MM.1S (cell line): ENCODE measurements around the gene MAGEF1.

Experiments
- DNase-seq: peaks from one replicate; pipeline ENCODE4 v3.0.0-alpha.2; 2015
- H2AFZ ChIP-seq: fragments of 300-600 bp; sonication (generic); 2 replicates; pipeline ENCODE4 v1.6.0; 2016; ENCODE audit warnings: antibody characterized with exemption, low read length
- H3F3A ChIP-seq: fragments of 300-600 bp; sonication (generic); 2 replicates; pipeline ENCODE4 v1.6.1; 2016; ENCODE audit warnings: mild to moderate bottlenecking, antibody characterized with exemption, low read length, moderate library complexity, mixed read lengths; ENCODE audit not compliant: insufficient read depth
- H3K27ac ChIP-seq: fragments of 300-600 bp; sonication (generic); 2 replicates; pipeline ENCODE4 v1.5.1; 2016; ENCODE audit warnings: mild to moderate bottlenecking, low read length
- H3K27me3 ChIP-seq: fragments of 300-600 bp; sonication (generic); replicated peaks from 2 replicates; pipeline ENCODE4 v1.6.0; 2016; ENCODE audit warnings: low read length; ENCODE audit not compliant: insufficient read depth
- H3K36me3 ChIP-seq: fragments of 300-600 bp; sonication (generic); replicated peaks from 2 replicates; pipeline ENCODE4 v1.6.1; 2016; ENCODE audit warnings: mild to moderate bottlenecking, low read length, mixed read lengths; ENCODE audit not compliant: insufficient read depth
- H3K4me1 ChIP-seq: fragments of 300-600 bp; sonication (generic); 2 replicates; pipeline ENCODE4 v1.6.1; 2016; ENCODE audit warnings: low read length, mixed read lengths
- H3K4me2 ChIP-seq: fragments of 300-600 bp; sonication (generic); 2 replicates; pipeline ENCODE4 v1.6.0; 2016; ENCODE audit warnings: low read depth, low read length
- H3K4me3 ChIP-seq: fragments of 300-600 bp; sonication (generic); 2 replicates; pipeline ENCODE4 v1.5.1; 2016; ENCODE audit warnings: low read length, mixed read lengths
- H3K79me2 ChIP-seq: fragments of 300-600 bp; sonication (generic); 2 replicates; pipeline ENCODE4 v1.6.1; 2016; ENCODE audit warnings: mixed run types, low read length, mixed read lengths
- H3K9ac ChIP-seq: fragments of 300-600 bp; sonication (generic); 2 replicates; pipeline ENCODE4 v1.6.1; 2016; ENCODE audit warnings: low read length, mixed read lengths
- H3K9me2 ChIP-seq: fragments of 300-600 bp; sonication (generic); replicated peaks from 2 replicates; pipeline ENCODE4 v1.6.1; 2016; ENCODE audit warnings: mild to moderate bottlenecking, low read length, mixed read lengths; ENCODE audit not compliant: insufficient read depth
- H3K9me3 ChIP-seq: fragments of 300-600 bp; sonication (generic); replicated peaks from 2 replicates; pipeline ENCODE4 v1.6.1; 2016; ENCODE audit warnings: mild to moderate bottlenecking, low read length, mixed read lengths; ENCODE audit not compliant: insufficient read depth
- H4K20me1 ChIP-seq: fragments of 300-600 bp; sonication (generic); 2 replicates; pipeline ENCODE4 v1.6.1; 2016; ENCODE audit warnings: mild to moderate bottlenecking, low read length, moderate library complexity, mixed read lengths; ENCODE audit not compliant: insufficient read depth
- CTCF ChIP-seq: fragments of 300-600 bp; sonication (generic); IDR thresholded peaks from 2 replicates; pipeline ENCODE4 v1.5.1; 2016; ENCODE audit warnings: antibody characterized with exemption, low read length, mixed read lengths
- EZH2 ChIP-seq: fragments of 300-600 bp; sonication (generic); optimal IDR thresholded peaks from 2 replicates; pipeline ENCODE3; 2017; ENCODE audit warnings: low read depth, mild to moderate bottlenecking, antibody characterized with exemption, low read length, mixed read lengths
- EZH2phosphoT487 ChIP-seq: fragments of 300-600 bp; sonication (generic); IDR thresholded peaks from 2 replicates; pipeline ENCODE4 v1.6.1; 2018; ENCODE audit warnings: antibody characterized with exemption, low read length

The MAGEF1 gene

GRCh38 chr3:184741259-184741556, 29.3 kb upstream of the MAGEF1 start:
- H3F3A ChIP-seq: no peaks in the 10 kb centered on the region
- no peaks in the 10 kb centered on the region for H4K20me1 ChIP-seq
- H3K9me3 ChIP-seq: no peaks in the 10 kb centered on the region
- no peaks in the 10 kb centered on the region for H3K4me1 ChIP-seq
- TF ChIP-seq EZH2: no peak
- TF ChIP-seq CTCF: no peak
- no peak for TF ChIP-seq EZH2phosphoT487
- no peaks in the 10 kb centered on the region for H3K27me3 ChIP-seq
- H2AFZ ChIP-seq: no peak overlapping the region
- no peaks in the 10 kb centered on the region for H3K79me2 ChIP-seq
- H3K4me2 ChIP-seq: no peak overlapping the region
- no peak for DNase-seq
- no peaks in the 10 kb centered on the region for H3K36me3 ChIP-seq
- no peaks in the 10 kb centered on the region for H3K9me2 ChIP-seq
- H3K9ac ChIP-seq: no peak overlapping the region
- no peak overlapping the region for H3K4me3 ChIP-seq
- H3K27ac ChIP-seq: no peak overlapping the region

GRCh38 chr3:184740509-184741258, 28.8 kb upstream of the MAGEF1 start:
- H3K27me3 ChIP-seq: no peaks in the 10 kb centered on the region
- H3K79me2 ChIP-seq: no peaks in the 10 kb centered on the region
- no peak overlapping the region for H3K4me3 ChIP-seq
- H3F3A ChIP-seq: no peaks in the 10 kb centered on the region
- H3K4me1 ChIP-seq: no peaks in the 10 kb centered on the region
- no peak overlapping the region for H2AFZ ChIP-seq
- H4K20me1 ChIP-seq: no peaks in the 10 kb centered on the region
- TF ChIP-seq EZH2phosphoT487: no peak
- TF ChIP-seq EZH2: no peak
- no peak for TF ChIP-seq CTCF
- H3K9ac ChIP-seq: no peak overlapping the region
- no peaks in the 10 kb centered on the region for H3K9me3 ChIP-seq
- DNase-seq: no peak
- H3K27ac ChIP-seq: no peak overlapping the region
- H3K36me3 ChIP-seq: no peaks in the 10 kb centered on the region
- H3K9me2 ChIP-seq: no peaks in the 10 kb centered on the region
- no peak overlapping the region for H3K4me2 ChIP-seq

- H3K9me3 ChIP-seq: no peaks in the 10 kb centered on the region
- H4K20me1 ChIP-seq: no peaks in the 10 kb centered on the region
- no peak overlapping the region for H3K4me3 ChIP-seq
- no peak for TF ChIP-seq CTCF
- TF ChIP-seq EZH2phosphoT487: no peak
- TF ChIP-seq EZH2: no peak
- no peaks in the 10 kb centered on the region for H3K79me2 ChIP-seq
- no peaks in the 10 kb centered on the region for H3F3A ChIP-seq
- no peak for DNase-seq
- no peak overlapping the region for H3K9ac ChIP-seq
- H3K9me2 ChIP-seq: no peaks in the 10 kb centered on the region
- H3K27ac ChIP-seq: no peak overlapping the region
- H3K27me3 ChIP-seq: no peaks in the 10 kb centered on the region
- no peak overlapping the region for H3K4me2 ChIP-seq
- no peaks in the 10 kb centered on the region for H3K4me1 ChIP-seq
- H2AFZ ChIP-seq: no peak overlapping the region
- no peaks in the 10 kb centered on the region for H3K36me3 ChIP-seq
Observed at GRCh38 chr3:184739594-184740505, 28.0 kb upstream of the MAGEF1 start.
